Thyroid gland (tissue), 4 donors: ENCODE measurements around the gene ANKRD39.

Experiments
- CTCF ChIP-seq, 6 experiments: fragments of 200-600 bp in 3 of 6; fragments of 450-650 bp in 3 of 6; sonication (generic) in 3 of 6; IDR thresholded peaks; one replicate each; pipeline ENCODE4 v1.5.1; 2016 to 2019; ENCODE audit warnings: antibody characterized with exemption in 6 of 6, mild to moderate bottlenecking in 2 of 6, inconsistent platforms in 1 of 6, moderate library complexity in 1 of 6
- POLR2A ChIP-seq, 2 donors: fragments of 450-650 bp; IDR thresholded peaks; one replicate each; pipeline ENCODE4 v1.6.1; 2017; ENCODE audit warnings: antibody characterized with exemption in 2 of 2, mild to moderate bottlenecking in 2 of 2, moderate library complexity in 1 of 2

GRCh38 chr2:96898135-96898505 lies 40.3 kb upstream of the ANKRD39 start:
- TF ChIP-seq CTCF (IDR thresholded peaks at IDR 0.05) (no peak), POLR2A (IDR thresholded peaks at IDR 0.05) (no peak)
